Dedifferentiated amniotic fluid mesenchymal stem cell (primary cell): ENCODE results near the gene CDHR2.
"Not testable (repeated sequence)": the region's sequence is repeated elsewhere in the genome, so short reads cannot be mapped to it uniquely, and the experiment has no call there.

ENCODE experiments used
- DNase-seq: peaks from one replicate; pipeline ENCODE4 v3.0.0-alpha.2; 2016; ENCODE audit errors: extremely low spot score

The CDHR2 gene

GRCh38 chr5:176596069-176596644 lies 47.0 kb downstream of the CDHR2 start:
- DNase-seq: no peak

DNA sequence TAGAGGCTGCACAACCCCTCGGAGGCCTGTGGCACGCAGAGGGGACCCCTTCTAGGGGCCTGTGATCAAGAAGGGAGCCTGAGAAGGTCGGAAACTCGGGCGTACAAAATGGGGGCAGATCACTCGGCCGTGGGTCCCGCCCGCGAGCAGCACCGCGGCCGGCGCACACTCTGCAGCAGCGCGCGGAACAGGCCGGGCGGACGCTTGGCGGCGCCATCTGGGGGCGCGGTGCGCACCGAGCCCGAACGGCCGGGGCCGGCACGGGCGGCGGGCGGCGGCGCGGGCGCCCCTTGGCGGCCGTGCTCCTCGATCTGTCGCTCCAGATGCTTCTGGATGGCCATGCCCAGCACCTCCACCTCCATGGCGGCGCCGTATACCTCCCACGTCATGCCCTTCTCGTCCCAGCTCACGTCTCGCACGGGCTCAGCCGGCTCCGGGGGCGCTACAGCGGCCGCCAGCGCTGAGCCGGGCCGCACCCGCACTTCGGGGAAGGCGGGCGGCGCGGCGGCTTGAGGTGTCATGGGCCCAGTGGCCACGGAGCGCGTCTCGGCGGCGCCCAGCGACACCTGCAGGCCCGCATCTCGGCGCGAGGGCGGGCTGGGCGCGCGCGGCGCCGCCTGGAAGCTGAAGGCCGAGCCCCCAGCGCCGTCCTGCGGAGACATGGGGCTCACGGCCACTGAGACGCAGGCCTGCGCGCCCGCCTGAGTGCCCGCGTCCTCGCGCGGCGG lies 47.7 kb downstream of the CDHR2 start:
- DNase-seq: no peak

DNA sequence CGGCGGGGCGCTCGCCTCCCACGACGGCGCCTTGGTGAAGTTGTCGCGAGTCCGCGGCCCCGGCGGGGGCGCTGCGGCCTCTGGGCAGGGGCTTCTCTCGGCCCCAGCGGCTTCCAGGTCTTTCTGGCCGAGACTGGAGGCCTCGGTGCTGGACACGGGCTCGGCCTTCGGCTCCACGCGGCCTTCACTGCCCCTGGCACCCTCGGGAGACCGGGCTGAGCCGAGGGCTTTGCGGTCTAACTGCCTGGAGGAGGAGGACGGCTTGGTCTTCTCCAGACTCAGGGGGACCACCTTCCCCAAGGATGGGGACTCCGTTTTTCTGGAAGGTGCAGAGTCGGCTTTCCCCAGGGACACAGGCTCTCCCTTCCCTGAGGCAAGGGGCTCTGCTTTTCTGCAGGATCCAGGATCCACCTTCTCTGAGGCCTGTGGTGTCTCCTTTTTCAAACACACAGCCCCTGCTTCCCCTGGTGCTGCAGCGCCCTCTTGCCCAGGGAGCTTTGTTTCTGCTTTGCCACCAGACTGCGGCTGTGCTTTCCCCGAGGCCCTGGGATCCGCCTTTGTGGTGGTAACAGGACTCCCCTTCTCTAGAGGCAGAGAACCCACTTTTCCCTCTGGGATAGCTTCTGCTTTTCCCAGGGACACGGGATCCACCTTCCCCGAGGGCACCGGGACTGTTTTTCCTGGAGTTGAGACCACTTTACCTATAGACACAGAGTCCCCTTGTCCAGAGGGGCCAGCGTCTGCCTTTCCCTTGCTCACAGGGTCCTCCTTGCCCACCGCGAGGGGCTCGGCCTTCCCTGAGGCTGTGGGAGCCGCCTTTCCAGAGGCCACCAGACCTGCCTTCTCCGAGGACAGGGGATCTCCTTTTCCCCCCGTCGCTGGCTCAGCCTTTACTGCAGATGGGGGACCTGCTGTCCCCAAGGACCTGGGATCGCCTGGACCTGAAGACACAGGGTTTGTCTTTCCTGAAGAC lies 48.6 kb downstream of the CDHR2 start:
- no peak for DNase-seq

DNA sequence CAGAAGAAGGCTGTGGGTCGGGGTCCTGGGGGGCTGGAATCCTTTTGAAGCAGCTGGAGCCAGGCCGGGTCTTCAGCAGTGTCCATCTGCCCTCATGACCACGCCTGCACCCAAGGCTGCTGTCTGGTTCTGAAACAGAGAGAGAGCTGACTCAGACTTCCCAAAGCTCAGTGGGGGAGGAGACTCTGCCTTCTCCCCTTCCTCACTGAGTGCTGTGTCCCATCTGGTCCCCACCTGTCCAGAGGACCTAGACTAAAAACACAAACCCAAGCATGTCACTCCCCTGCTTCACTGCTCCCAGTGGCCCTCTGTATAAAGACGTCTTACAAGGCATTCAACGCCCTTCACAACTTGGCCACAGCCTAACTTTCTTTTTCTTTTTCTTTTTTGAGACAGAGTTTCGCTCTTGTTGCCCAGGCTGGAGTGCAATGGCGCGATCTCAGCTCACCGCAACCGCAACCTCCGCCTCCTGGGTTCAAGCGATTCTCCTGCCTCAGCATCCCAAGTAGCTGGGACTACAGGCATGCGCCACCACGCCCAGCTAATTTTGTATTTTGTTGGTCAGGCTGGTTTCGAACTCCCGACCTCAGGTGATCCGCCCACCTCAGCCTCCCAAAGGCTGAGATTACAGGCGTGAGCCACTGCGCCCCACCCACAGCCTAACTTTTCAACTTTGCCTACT lies 50.7 kb downstream of the CDHR2 start:
- not testable (repeated sequence) for DNase-seq

- no peak for DNase-seq
Measured at GRCh38 chr5:176601901-176602482, 52.9 kb downstream of the CDHR2 start.

- no peak for DNase-seq
Measured at GRCh38 chr5:176603091-176603490, 53.9 kb downstream of the CDHR2 start.

GRCh38 chr5:176606032-176606431 lies 56.9 kb downstream of the CDHR2 start:
- no peak for DNase-seq

DNA sequence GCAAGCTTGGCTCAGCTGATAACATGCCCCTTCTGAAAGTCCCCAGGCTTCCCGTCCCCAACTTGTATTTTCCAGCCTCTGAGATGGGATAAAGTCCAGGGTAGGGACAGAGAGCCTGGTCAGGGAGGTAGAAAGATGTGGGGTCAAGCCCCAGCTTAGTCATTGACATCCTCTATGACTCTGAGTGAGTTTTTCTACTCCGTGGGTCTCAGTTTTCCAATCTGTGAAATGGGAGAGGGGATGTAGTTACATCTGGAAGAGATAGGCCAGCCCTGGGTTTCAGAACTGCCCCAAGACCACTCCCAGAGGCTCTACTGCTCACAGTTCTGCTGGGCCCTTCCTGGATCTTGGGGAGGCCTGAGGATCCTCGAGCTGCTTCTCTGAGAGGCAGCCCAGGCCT lies 57.7 kb downstream of the CDHR2 start:
- DNase-seq: no peak

DNA sequence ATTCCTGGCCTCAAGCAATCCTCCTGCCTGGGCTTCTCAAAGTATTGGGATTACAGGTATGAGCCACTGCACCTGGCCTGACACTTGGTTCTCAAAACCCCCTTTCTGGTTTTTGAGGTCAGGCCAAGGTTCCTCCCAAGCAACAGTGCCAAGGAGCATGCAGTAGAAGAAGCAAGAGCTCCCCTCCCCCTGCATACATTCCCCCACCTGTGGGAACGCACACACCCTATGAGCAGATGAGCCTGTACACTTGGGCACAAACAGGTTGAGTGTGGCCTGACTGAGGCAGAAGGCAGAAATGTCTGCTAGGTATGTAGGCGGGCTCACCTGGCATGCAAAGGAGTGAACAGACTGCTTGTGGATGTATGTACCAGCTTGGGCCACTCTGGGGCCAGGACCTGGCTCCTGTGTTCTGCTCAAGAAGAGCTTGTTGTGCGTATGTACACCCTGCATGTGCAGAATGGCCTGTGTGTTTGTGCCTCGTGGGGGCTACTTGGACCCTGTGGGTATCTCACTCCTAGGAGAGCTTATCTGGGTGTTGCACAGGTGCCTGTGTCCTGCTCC lies 59.1 kb downstream of the CDHR2 start:
- no peak for DNase-seq

GRCh38 chr5:176608937-176609723 lies 60.0 kb downstream of the CDHR2 start:
- DNase-seq: no peak

DNA sequence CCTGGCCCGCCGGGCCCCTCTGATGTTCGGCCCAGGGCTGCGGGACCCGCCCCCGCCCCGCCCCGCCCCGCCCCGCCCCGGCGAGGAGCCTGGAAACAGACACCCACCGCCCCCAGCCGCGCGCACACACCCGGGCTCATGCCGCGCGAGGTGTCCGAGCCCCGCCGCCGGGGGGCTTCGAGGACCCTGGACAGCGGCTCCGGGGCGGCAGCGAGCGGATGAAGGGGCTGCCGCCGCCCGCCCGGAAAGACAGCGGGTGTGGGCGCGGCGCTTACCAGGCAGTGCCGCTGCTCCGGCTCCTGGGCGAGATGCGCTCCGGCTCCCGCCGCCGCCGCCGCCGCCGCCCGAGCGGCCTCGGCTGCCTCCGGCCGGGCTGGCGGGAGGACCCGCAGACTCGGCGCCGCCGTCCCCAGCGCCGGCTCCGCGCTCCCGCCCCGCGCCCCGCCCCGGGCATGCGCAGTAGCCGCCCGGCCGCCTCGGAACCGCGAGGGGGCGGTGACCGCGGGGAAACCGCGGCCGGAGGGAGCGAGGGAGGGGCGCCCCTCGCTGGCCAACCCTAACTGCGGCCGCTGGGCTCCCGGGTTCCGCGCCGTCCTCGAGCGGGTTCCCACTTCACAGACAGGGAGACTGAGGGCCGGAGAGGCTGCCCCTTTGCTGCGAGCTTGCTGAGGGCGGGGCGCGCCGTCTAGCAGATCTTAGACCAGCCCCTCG lies 60.7 kb downstream of the CDHR2 start, which contains the start of gene GPRIN1:
TSS of gene GPRIN1 (minus strand) at position 433 of the 711 bp plus-strand sequence. CDS start 10,322 bp downstream, outside the sequence.
- DNase-seq: no peak

GRCh38 chr5:176610435-176610773 lies 61.3 kb downstream of the CDHR2 start:
- DNase-seq: no peak

GRCh38 chr5:176611435-176611834 lies 62.3 kb downstream of the CDHR2 start:
- peak; percentile 81 for DNase-seq

DNA sequence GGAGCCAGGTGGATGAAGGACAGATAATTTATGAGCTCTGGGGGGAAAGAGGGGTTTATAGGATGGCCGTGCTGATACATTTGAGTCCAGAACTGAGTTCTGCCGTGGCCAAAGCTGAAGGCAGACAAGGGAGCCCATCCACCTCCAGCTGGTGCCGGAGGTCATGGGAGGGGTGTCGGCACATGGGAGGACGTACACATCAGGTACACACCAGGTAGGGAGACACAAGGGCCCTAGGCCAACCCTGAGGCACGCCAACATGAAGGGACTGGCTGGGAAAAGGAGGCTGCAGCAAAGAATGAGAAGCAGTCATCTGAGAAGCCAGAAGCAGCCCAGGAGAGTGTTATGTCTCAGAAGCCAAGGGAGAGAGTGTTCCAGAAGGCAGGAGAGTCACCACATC lies 62.9 kb downstream of the CDHR2 start:
- no peak for DNase-seq

- DNase-seq: no peak
Measured at GRCh38 chr5:176612855-176613254, 63.7 kb downstream of the CDHR2 start.

- no peak for DNase-seq
Measured at GRCh38 chr5:176614805-176615478, 65.8 kb downstream of the CDHR2 start.

DNA sequence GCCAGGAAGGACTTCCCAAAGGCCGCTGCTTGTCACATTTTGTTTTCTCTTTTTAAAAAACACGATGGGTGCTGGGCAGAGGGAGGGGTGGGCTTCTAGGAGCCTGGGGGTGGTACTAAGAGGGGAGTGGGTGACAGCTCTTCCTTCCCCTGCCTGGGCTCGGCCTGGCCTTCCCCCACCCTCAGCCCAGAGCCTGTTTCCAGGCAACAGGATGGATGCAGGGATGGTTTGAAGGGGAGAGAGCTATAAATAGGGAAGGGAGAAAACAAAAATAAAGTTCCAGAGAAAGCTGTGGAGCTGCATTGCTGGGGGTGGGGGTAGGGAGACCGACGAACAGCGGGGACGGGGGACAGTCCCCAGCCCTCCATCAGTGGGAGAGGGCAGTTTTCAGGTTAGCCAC lies 67.4 kb downstream of the CDHR2 start:
- no peak for DNase-seq

DNA sequence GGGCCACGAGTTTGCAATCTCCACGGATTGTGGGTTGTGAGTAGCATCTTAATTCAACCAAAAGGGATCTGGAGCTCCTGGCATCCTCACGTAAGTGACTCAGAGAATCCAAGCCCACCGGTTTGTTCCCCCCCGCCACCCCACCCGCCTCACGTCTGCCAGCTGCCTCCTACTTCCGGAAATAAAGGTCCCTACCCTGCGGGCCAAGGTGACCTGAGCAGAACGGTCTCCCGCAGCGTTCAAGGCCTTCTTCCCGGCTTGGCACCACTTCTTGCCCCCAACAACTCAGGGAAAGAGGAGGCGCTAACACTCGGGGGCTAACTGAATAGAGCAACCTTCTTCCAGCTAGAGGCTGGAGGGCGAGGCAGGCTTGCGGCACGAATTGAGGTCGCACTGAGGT lies 69.6 kb downstream of the CDHR2 start:
- DNase-seq: no peak

DNA sequence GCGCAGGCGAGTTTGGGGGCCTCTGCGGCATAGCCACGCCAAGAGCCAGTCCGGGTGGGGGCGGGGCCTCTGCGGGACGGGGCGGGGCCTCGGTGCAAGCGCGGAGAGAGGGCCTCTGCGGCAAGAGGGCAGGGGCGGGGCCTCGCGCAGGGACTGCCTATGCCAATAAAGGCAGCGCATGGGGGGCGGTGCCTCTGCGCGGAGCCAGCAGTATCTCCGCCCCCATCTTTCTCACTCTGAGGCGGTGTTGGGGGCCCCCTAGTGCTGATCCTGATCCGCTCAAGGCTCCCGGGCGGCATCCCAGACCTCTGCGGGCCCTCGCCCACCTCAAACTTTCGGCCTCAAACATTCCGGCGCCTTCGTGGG lies 70.0 kb downstream of the CDHR2 start:
- no peak for DNase-seq
